ENCODE measurements around the gene AP3S1. TPM values are rescaled to one million over a fixed set of nuclear protein-coding genes. Genes with fewer than 3 reads are reported as not detected.
"Not testable (repeated sequence)": the region's sequence is repeated elsewhere in the genome, so short reads cannot be mapped to it uniquely, and the experiment has no call there.

AP3S1 gene
- total RNA-seq, 2 donors from 2014 or later, result 47.8 to 87.9 TPM

DNA sequence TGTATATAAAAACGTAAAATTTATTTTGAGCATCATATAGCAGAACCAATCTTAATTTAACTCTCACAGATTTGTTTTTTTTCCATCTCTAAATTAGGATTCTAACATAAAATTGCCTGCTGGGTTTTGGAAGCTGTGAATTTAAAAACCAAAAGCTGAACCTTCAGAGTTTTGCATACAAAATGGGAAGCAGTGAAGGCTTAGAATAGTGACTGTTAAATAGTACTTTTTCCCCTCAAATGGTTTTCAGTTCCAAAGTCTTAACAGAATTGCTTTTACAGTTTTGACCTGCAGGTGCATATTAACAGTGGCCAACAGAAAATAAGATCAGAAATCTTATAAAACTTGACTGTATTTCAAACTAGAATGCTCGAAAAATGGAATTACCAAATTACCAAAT lies 65.4 kb downstream of the AP3S1 start:
- ATAC-seq (no peak), DNase-seq (no peak)
- Histone ChIP-seq H3K4me1 (no peaks in the 10 kb centered on the region), H3K27ac (no peak overlapping the region), H3K9me3 (no peaks in the 10 kb centered on the region), H3K4me3 (no peak overlapping the region), H3K36me3 (replicated peaks in 1 of 2; ENCODE audit: insufficient read depth in 1 of 2, low read depth in 2 of 2) (no peaks in the 10 kb centered on the region), H3K27me3 (no peaks in the 10 kb centered on the region)
- TF ChIP-seq POLR2A (IDR thresholded peaks at IDR 0.05), result no peak
- TF ChIP-seq, protein P1, sequence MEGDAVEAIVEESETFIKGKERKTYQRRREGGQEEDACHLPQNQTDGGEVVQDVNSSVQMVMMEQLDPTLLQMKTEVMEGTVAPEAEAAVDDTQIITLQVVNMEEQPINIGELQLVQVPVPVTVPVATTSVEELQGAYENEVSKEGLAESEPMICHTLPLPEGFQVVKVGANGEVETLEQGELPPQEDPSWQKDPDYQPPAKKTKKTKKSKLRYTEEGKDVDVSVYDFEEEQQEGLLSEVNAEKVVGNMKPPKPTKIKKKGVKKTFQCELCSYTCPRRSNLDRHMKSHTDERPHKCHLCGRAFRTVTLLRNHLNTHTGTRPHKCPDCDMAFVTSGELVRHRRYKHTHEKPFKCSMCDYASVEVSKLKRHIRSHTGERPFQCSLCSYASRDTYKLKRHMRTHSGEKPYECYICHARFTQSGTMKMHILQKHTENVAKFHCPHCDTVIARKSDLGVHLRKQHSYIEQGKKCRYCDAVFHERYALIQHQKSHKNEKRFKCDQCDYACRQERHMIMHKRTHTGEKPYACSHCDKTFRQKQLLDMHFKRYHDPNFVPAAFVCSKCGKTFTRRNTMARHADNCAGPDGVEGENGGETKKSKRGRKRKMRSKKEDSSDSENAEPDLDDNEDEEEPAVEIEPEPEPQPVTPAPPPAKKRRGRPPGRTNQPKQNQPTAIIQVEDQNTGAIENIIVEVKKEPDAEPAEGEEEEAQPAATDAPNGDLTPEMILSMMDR (IDR thresholded peaks at IDR 0.05), result no peak
- WGBS, 2 donors, result 81 to 90% methylated on average over 2 of the region's 2 CpGs
- intact Hi-C loops (cut with DNase I), result no loop called here

DNA sequence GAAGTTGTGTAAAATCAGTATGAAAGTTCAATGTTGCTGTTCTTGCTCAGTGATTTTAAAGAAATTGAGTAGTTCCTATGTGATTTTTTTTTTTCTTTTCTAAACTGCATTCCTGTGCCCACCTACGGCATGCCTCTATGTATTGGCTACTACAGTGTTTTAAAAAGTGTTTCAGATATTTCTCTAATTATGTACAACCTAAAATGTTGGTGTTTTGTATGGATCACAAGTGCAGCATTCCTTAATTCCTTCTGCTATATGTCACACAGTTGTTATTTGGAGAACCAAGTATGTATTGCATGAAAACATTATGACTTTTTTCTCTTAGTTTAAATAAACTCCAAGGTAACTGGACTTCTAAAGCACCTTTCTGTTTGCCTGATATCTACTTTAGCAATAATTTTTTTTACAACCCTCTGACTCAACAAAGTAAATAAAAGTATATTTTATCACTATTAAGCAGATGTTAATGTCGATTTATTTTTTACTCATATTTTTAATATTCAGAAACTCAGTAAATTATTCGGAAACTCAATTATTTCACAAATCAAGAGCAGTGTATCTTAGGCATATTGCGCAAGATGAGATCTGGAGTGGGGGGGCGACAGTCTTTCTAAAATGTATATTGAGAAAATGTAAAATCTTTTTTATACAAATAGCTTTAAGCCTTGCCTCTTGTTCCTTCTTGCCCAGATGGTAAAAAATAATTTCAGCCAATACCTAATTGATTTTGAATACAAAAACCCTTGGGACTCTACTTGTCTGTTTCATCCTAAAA lies 72.1 kb downstream of the AP3S1 start:
- H3K27me3 ChIP-seq; DNase-seq; ATAC-seq; H3K4me3 ChIP-seq; H3K36me3 ChIP-seq (replicated peaks in 1 of 2; ENCODE audit: insufficient read depth in 1 of 2, low read depth in 2 of 2); H3K9me3 ChIP-seq; H3K4me1 ChIP-seq; H3K27ac ChIP-seq; intact Hi-C loops (cut with DNase I): not testable (repeated sequence)
- WGBS, 2 donors, result 74 to 79% methylated on average over 5 of the region's 5 CpGs

DNA sequence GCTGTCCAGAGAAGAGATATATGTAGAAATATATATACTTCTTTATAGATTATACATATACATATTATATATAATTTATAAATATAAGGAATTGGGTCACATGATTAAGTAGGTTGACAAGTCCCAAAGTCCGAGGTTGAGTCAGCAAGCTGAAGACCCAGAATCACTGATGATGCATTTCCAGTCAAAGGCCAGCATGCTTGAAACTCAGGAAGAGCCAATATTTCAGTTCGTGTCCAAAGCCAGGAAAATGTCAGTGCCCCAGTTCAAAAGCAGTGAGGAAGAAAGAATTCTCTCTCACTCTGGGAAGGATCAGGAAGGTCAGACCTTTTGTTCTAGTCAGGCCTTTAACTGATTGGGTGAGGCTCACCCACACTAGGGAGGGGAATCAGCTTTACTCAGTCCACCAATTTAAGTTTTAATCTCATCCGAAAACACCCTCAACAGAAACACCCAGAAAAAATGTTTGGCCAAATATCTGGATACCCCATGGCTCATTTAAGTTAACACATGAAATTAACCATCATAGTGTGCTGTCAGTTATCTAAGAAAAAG lies 78.5 kb downstream of the AP3S1 start:
- no peak for TF ChIP-seq POLR2A (IDR thresholded peaks at IDR 0.05)
- Histone ChIP-seq H3K4me1 (no peaks in the 10 kb centered on the region), H3K27me3 (no peaks in the 10 kb centered on the region), H3K27ac (no peak overlapping the region), H3K9me3 (no peaks in the 10 kb centered on the region), H3K36me3 (replicated peaks in 1 of 2; ENCODE audit: insufficient read depth in 1 of 2, low read depth in 2 of 2) (no peaks in the 10 kb centered on the region), H3K4me3 (no peak overlapping the region)
- WGBS, 2 donors, result 74 to 77% methylated on average over 3 of the region's 3 CpGs
- DNase-seq, result no peak
- intact Hi-C loops (cut with DNase I), result no loop called here
- ATAC-seq, result no peak

DNA sequence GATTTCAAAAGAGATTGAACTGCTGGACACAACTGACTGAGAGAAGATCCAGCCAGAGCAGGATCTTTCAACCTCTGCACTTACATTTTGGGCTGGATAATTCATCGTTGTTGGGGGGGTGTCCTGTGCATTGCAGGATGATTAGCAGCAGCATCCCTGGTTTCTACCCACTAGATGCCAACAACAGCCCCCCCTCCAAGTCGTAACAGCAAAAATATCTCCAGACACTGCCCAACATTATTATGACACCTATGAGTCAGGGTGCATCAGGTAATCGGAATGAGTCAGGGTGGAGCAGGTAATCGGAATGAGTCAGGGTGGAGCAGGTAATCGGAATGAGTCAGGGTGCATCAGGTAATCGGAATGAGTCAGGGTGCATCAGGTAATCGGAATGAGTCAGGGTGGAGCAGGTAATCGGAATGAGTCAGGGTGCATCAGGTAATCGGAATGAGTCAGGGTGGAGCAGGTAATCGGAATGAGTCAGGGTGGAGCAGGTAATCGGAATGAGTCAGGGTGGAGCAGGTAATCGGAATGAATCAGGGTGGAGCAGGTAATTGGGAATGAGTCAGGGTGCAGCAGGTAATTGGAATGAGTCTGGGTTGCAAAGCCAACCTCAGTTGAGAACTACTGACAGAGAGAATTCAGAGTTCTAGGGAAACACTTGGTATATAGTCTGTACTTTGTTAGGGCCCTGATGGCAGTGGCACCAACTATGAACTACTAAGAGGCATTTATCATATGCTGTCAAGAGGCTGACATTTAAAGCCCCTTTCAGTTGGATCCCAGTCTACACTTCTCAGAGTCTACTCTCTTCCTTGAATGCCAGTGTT lies 87.1 kb downstream of the AP3S1 start:
- 91% methylated on average over 12 of the region's 12 CpGs for WGBS, 2 donors
- H3K4me3 ChIP-seq; intact Hi-C loops (cut with DNase I); ATAC-seq; H3K9me3 ChIP-seq; H3K36me3 ChIP-seq (replicated peaks in 1 of 2; ENCODE audit: insufficient read depth in 1 of 2, low read depth in 2 of 2); DNase-seq; H3K27me3 ChIP-seq; H3K4me1 ChIP-seq; H3K27ac ChIP-seq: not testable (repeated sequence)

DNA sequence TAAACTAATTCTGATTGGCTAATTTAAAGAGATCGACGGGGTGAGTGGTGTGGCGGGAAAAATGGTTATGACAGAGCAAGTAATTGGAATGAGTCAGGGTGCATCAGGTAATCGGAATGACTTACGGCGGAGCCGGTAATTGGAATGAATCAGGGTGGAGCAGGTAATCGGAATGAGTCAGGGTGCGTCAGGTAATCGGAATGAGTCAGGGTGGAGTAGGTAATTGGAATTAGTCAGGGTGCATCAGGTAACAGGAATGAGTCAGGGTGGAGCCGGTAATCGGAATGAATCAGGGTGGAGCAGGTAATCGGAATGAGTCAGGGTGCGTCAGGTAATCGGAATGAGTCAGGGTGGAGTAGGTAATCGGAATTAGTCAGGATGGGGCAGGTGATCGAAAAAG lies 88.4 kb downstream of the AP3S1 start:
- H3K4me3 ChIP-seq; intact Hi-C loops (cut with DNase I); H3K27me3 ChIP-seq; H3K4me1 ChIP-seq; H3K36me3 ChIP-seq (replicated peaks in 1 of 2; ENCODE audit: insufficient read depth in 1 of 2, low read depth in 2 of 2); H3K9me3 ChIP-seq; ATAC-seq; H3K27ac ChIP-seq; DNase-seq: not testable (repeated sequence)
- WGBS, 2 donors, result 87 to 88% methylated on average over 17 of the region's 17 CpGs

DNA sequence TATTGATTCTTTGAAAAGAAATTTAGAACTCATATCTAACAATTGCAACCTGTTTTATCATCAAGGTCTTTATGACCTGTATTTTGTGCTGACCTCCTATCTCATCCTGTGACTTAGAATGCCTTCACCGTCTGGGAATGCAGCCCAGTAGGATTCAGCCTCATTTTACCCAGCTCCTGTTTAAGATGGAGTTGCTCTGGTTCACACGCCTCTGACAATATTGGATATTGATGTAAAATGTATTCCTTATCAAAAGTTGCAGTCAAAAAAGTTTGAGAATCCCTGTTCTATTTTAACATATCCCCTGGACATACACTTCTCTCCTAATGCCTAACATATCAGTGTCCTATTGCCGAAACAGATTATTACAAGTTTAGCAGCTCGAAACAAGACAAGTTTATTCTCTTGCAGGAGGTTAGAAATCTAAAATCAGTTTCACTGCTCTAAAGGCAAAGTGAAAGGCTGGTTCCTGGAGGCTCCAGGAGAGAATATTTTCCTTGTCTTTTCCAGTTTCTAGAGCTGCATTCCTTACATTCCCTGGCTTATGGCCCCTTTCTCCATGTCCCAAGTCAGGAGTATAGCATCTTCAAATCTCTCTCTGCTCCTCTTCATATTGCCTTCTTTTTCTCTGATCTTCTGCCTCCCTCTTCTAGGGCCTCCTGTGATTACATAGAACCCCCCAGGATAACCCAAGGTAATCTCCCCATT lies 89.0 kb downstream of the AP3S1 start:
- Histone ChIP-seq H3K4me1 (no peaks in the 10 kb centered on the region), H3K4me3 (no peak overlapping the region), H3K27ac (no peak overlapping the region), H3K36me3 (replicated peaks in 1 of 2; ENCODE audit: insufficient read depth in 1 of 2, low read depth in 2 of 2) (no peaks in the 10 kb centered on the region), H3K9me3 (no peaks in the 10 kb centered on the region), H3K27me3 (no peaks in the 10 kb centered on the region)
- ATAC-seq (no peak), DNase-seq (no peak)
- WGBS, 2 donors, result 85 to 93% methylated on average over 4 of the region's 4 CpGs
- TF ChIP-seq, protein P1 (IDR thresholded peaks at IDR 0.05), result no peak
- no peak for TF ChIP-seq POLR2A (IDR thresholded peaks at IDR 0.05)
- intact Hi-C loops (cut with DNase I), result no loop called here
